Endothelial cell of umbilical vein (primary cell): ENCODE data around the gene CCNJL. TPM values are rescaled to one million over a fixed set of nuclear protein-coding genes. Genes with fewer than 3 reads are reported as not detected.

Experiments
- BruUV-seq: library from RNA; stranded (reverse); fragments of 400-500 nt; replicated peaks from 2 replicates; lab custom pipeline; 2021; lab: Mats Ljungman, UMichigan
- CTCF ChIA-PET: fragments of 300-600, 350-600 bp; sonication (Branson Sonifier 250); formaldehyde crosslinking; loops from one replicate; lab custom pipeline; 2021; ENCODE audit warnings: antibody characterized with exemption, inconsistent platforms; lab: Charles Lee
- POLR2A ChIA-PET: fragments of 300-600, 350-600 bp; sonication (Branson Sonifier 250); formaldehyde crosslinking; loops from one replicate; lab custom pipeline; 2021; ENCODE audit warnings: antibody characterized with exemption, inconsistent platforms; lab: Charles Lee
- DNase-seq: peaks from one replicate; pipeline ENCODE4 v3.0.0-alpha.2; 2011; ENCODE audit warnings: low read depth, low spot score
- FAIRE-seq: peaks from 2 replicates; lab custom pipeline; 2011; peaks lifted over from hg19 to GRCh38; lab: Jason Lieb, UNC
- H2AFZ ChIP-seq: 2 replicates; pipeline ENCODE4 v1.6.0; 2012; ENCODE audit warnings: low read depth, low read length, control low read depth, inconsistent platforms
- H3K27ac ChIP-seq: 2 replicates; pipeline ENCODE4 v1.5.1; 2011; ENCODE audit warnings: low read depth, mild to moderate bottlenecking, control low read depth, low read length, moderate library complexity; ENCODE audit not compliant: insufficient read depth
- H3K27me3 ChIP-seq, 2 experiments: 2 replicates each; pipeline versions ENCODE4 v1.6.0 to v1.6.1; 2011; ENCODE audit warnings: low read length in 2 of 2, mixed read lengths in 1 of 2; ENCODE audit not compliant: control insufficient read depth in 2 of 2, insufficient read depth in 2 of 2
- H3K36me3 ChIP-seq, 2 experiments: 2 replicates in 1 of 2; 3 replicates in 1 of 2; pipeline ENCODE4 v1.5.1; 2011; ENCODE audit warnings: low read length in 2 of 2, mild to moderate bottlenecking in 1 of 2, moderate library complexity in 1 of 2; ENCODE audit not compliant: control insufficient read depth in 2 of 2, insufficient read depth in 2 of 2; ENCODE audit errors: extremely low read depth in 1 of 2
- H3K4me1 ChIP-seq: 3 replicates; pipeline ENCODE4 v1.5.1; 2011; ENCODE audit warnings: mild to moderate bottlenecking, low read length; ENCODE audit not compliant: control insufficient read depth, insufficient read depth; ENCODE audit errors: extremely low read depth
- H3K4me2 ChIP-seq: 2 replicates; pipeline ENCODE4 v1.6.1; 2011; ENCODE audit warnings: low read length, control low read depth, mixed read lengths; ENCODE audit not compliant: insufficient read depth
- H3K4me3 ChIP-seq, 3 experiments: fragments of 200-600 bp in 1 of 3; sonication (generic), shearing (Covaris generic) in 1 of 3; replicated peaks in 1 of 3; 2 replicates each; pipeline ENCODE4 v1.5.1; 2011 to 2016; ENCODE audit warnings: control low read depth in 3 of 3, low read length in 3 of 3, mild to moderate bottlenecking in 2 of 3, inconsistent platforms in 1 of 3, low read depth in 1 of 3, moderate library complexity in 1 of 3; ENCODE audit not compliant: insufficient read depth in 1 of 3
- H3K79me2 ChIP-seq: 2 replicates; pipeline ENCODE4 v1.6.0; 2012; ENCODE audit warnings: low read length, inconsistent platforms; ENCODE audit not compliant: control insufficient read depth, insufficient read depth
- H3K9ac ChIP-seq: replicated peaks from 2 replicates; pipeline ENCODE3; 2011; ENCODE audit warnings: low read length, control low read depth; ENCODE audit not compliant: insufficient read depth; ENCODE audit errors: extremely low read depth
- H3K9me1 ChIP-seq: replicated peaks from 3 replicates; pipeline ENCODE4 v1.6.0; 2011; ENCODE audit warnings: mild to moderate bottlenecking, low read length; ENCODE audit not compliant: control insufficient read depth, insufficient read depth; ENCODE audit errors: extremely low read depth
- H3K9me3 ChIP-seq: replicated peaks from 2 replicates; pipeline ENCODE4 v1.5.1; 2012; ENCODE audit warnings: low read length, inconsistent platforms; ENCODE audit not compliant: control insufficient read depth, insufficient read depth
- H4K20me1 ChIP-seq: replicated peaks from 2 replicates; pipeline ENCODE3; 2011; ENCODE audit warnings: mild to moderate bottlenecking, low read length; ENCODE audit not compliant: control insufficient read depth, insufficient read depth; ENCODE audit errors: extremely low read depth
- CTCF ChIP-seq, 2 donors: IDR thresholded peaks; 1 replicate in 1 of 2; 2 replicates in 1 of 2; pipeline ENCODE4 v1.5.1; 2011; ENCODE audit warnings: low read length in 2 of 2, mild to moderate bottlenecking in 2 of 2, moderate library complexity in 2 of 2, control low read depth in 1 of 2, inconsistent platforms in 1 of 2, low read depth in 1 of 2; ENCODE audit not compliant: insufficient read depth in 1 of 2; ENCODE audit errors: extremely low read depth in 1 of 2
- EZH2 ChIP-seq: IDR thresholded peaks from 2 replicates; pipeline ENCODE4 v1.6.1; 2012; ENCODE audit warnings: borderline replicate concordance, low read depth, mild to moderate bottlenecking, moderate library complexity, low read length, inconsistent platforms; ENCODE audit not compliant: severe bottlenecking
- GATA2 ChIP-seq: IDR thresholded peaks from 2 replicates; pipeline ENCODE4 v1.7.0; 2011; ENCODE audit warnings: low read depth, mild to moderate bottlenecking, moderate library complexity, mixed read lengths, low read length; ENCODE audit not compliant: insufficient read length, insufficient read depth
- JUN ChIP-seq: IDR thresholded peaks from 2 replicates; pipeline ENCODE4 v1.6.1; 2011; ENCODE audit warnings: borderline replicate concordance, low read depth; ENCODE audit not compliant: insufficient read length, insufficient read depth
- MAX ChIP-seq: IDR thresholded peaks from 2 replicates; pipeline ENCODE4 v1.6.1; 2011; ENCODE audit not compliant: insufficient read depth, insufficient read length
- MYC ChIP-seq: IDR thresholded peaks from one replicate; pipeline ENCODE4 v1.6.1; 2011; ENCODE audit warnings: mild to moderate bottlenecking, low read depth, low read length
- POLR2AphosphoS5 ChIP-seq: IDR thresholded peaks from 2 replicates; pipeline ENCODE4 v1.6.1; 2012; ENCODE audit warnings: low read depth, mild to moderate bottlenecking, control low read depth, low read length, moderate library complexity; ENCODE audit not compliant: insufficient read depth
- dilution Hi-C: fragments of 300-500 bp; cut with MboI; formaldehyde crosslinking; loops from one replicate; pipeline ENCODE4 v1.15.0; 2019; ENCODE audit warnings: low sequenced_read_pairs; ENCODE audit not compliant: extremely low pct_ligation_motif_present
- intact Hi-C: fragments of 100-400 bp; cut with micrococcal nuclease; formaldehyde crosslinking; loops from one replicate; pipeline ENCODE4 v1.10.0; 2022
- polyA plus RNA-seq, 4 experiments: library from polyadenylated mRNA; depleted of rRNA in 3 of 4; stranded (reverse) in 3 of 4; unstranded in 1 of 4; fragments of >200 nt; gene quantifications; 2 replicates each; pipeline versions ENCODE4 v1.2.1 to v1.2.3, GENCODE V29; 2011 to 2012; ENCODE audit warnings: missing spikeins in 1 of 4
- total RNA-seq: library from RNA; stranded (reverse); gene quantifications from 2 replicates; pipeline ENCODE4 v1.2.3, GENCODE V29; 2021

CCNJL gene
- total and polyA plus RNA-seq, 2 donors (not counting 3 experiments of a cell fraction or from before 2014, with no cell fraction given), result 20.0 to 21.3 TPM

GRCh38 chr5:160269017-160269416 is 43.3 kb downstream of the CCNJL start:
- no peaks in the 10 kb centered on the region for H3K9me1 ChIP-seq
- H3K4me2 ChIP-seq, result peak overlapping the region; percentile 65
- H3K9me3 ChIP-seq, result no peaks in the 10 kb centered on the region
- POLR2A ChIA-PET, result no interaction called here
- dilution Hi-C loops (no loop called here), intact Hi-C loops (no loop called here)
- H3K9ac ChIP-seq, result peak overlapping the region; percentile 20
- no peak overlapping the region for H3K4me3 ChIP-seq
- H4K20me1 ChIP-seq, result no peaks in the 10 kb centered on the region
- no TSS peak for BruUV-seq
- peaks cover 38% of the 10 kb centered on the region for H3K4me1 ChIP-seq
- peak overlapping the region; percentile 77 for H3K27ac ChIP-seq
- no peak for TF ChIP-seq GATA2
- TF ChIP-seq JUN, result peak; percentile 58
- no peak for TF ChIP-seq MAX
- TF ChIP-seq EZH2, result no peak
- TF ChIP-seq POLR2AphosphoS5, result peak; percentile 63
- peak; percentile 97 for FAIRE-seq
- no peaks in the 10 kb centered on the region for H3K27me3 ChIP-seq
- no peak overlapping the region for H2AFZ ChIP-seq
- peak; percentile 83 for DNase-seq
- CTCF ChIA-PET, result interaction anchor here (0.6 to 2.7 kb wide), 8 partner anchors 12 to 122 kb away, joined by 3 to 7 read pairs (median 3); partner anchors contain the start of gene CCNJL
- H3K36me3 ChIP-seq, result no peaks in the 10 kb centered on the region
- H3K79me2 ChIP-seq, result no peaks in the 10 kb centered on the region

GRCh38 chr5:160268121-160268520 is 44.2 kb downstream of the CCNJL start:
- no peaks in the 10 kb centered on the region for H3K27me3 ChIP-seq
- H3K9ac ChIP-seq, result peak overlapping the region; percentile 18
- peak overlapping the region; percentile 77 for H3K27ac ChIP-seq
- BruUV-seq, result no TSS peak
- no peaks in the 10 kb centered on the region for H3K9me1 ChIP-seq
- DNase-seq, result no peak
- H3K4me1 ChIP-seq, result peaks cover 43% of the 10 kb centered on the region
- H3K4me2 ChIP-seq, result no peak overlapping the region
- POLR2A ChIA-PET, result no interaction called here
- no peak overlapping the region for H3K4me3 ChIP-seq
- TF ChIP-seq GATA2 (no peak), MYC (no peak), CTCF (IDR thresholded peaks at IDR 0.05; ENCODE audit: extremely low read depth in 1 of 2, insufficient read depth in 1 of 2, low read depth in 1 of 2, low read length in 2 of 2) (no peak), MAX (no peak), EZH2 (no peak), JUN (no peak)
- dilution Hi-C loops (no loop called here), intact Hi-C loops (no loop called here)
- CTCF ChIA-PET, result interaction anchor here (0.8 to 2.7 kb wide), 5 partner anchors 11 to 123 kb away, joined by 3 to 7 read pairs (median 3); no protein-coding TSS in a partner anchor
- H2AFZ ChIP-seq, result no peak overlapping the region
- H3K9me3 ChIP-seq, result no peaks in the 10 kb centered on the region
- no peak for FAIRE-seq
- H4K20me1 ChIP-seq, result no peaks in the 10 kb centered on the region
- H3K36me3 ChIP-seq, result no peaks in the 10 kb centered on the region
- no peaks in the 10 kb centered on the region for H3K79me2 ChIP-seq
